Ammon's horn (tissue), 1 donor: Measurements from ENCODE around the gene SFMBT2.

Experiments used
- DNase-seq: peaks from one replicate; pipeline ENCODE4 v3.0.0-alpha.2; 2016; ENCODE audit warnings: low spot score

SFMBT2 gene

DNA sequence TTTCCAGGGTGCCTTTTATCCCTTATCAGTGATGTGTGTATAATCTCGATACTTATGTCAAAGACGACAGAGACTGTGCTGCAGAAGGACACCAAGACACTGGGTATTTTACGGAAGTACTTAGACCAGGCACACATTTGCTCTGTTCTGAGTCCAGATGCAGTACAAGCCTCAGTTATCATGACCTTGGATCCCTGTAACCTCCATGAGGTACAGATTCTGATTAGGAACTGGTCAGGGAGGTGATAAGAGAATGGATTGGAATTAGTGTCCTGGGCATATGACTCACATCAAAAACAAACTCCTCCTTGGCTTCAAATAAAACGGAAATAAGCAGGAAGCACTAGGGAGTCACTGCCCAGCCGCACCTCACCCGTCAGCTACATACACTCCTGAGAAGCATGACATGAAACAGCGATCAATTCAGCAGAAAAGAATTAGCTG is 146.5 kb downstream of the SFMBT2 start:
- DNase-seq: no peak

DNA sequence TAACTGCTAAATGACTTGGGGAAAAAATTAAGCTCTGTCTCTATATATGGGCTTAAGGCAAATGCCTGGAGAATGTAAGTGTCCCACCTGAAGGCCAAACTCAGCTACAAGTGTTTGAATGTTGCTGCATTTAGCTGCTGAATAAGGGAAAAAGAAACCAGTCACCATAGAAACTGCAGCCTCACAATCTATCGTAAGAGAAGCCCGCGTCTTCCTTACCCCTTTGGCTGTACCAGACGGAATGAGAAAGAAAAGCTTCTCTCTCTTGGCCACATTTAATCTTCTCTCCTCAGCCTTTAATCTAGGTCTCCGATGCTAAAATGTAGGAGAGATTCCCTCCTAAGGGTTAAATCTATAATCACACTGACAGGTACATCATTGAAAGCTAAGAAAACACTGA is 147.2 kb downstream of the SFMBT2 start:
- no peak for DNase-seq

DNA sequence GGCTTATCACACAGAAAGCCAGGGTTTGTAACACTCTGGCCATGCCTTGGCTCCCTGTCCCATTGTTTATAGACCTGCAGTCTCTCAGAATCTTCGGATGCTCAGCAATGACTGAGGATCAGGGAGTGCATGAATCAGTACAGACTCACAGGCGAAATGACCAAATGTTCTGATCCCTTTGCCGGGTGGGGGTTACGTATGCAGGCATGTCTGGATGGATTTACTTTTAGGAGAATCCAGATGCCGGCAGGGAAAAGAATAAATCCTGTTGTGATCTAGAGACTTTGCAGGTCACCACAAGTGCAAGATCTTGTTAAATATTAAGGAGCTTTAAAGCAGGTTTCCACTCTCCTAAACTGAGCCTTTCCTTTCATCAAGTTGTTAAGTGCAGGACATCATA is 149.5 kb downstream of the SFMBT2 start:
- no peak for DNase-seq

DNA sequence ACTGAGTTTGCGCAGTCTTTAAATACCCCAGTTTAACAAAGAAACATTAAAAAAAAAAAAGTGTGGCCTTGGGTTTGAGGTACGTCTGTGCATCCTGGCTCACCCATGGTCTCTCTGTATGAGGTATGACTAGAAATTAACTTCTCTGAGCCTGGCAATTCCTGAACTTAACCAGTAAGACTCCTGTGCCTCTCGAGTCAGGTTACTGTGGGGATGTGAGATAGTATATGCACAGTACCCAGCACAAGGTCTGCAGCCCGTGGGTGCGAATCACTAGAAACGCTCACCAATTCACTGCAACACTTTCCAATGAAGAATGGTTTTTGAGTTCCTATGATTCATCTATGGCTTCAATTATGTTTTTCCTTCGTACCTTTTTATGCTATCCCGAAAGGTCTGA is 149.9 kb downstream of the SFMBT2 start:
- DNase-seq: no peak

DNA sequence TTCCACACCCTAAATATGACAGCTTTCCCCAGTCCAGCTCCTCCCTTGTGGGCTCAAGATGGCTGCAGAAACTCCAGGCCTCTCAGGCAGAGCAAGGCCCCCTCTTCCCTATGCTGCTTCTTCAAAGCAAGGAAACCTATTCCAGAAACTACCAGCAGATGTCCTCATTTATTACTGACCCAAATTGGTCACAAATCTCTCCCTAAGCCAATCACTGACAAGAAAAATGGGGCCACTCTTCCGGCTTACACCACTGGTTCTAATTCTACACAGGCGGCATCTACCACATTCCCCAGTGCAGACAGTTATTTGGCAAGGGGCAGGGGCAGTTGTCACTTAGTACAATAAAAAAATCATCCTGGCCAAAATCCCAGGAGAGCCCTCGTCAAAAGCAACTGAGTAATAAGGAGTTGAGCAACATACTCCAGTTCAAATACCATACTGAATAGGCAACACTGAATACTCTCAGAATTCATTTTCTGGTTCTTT is 150.4 kb downstream of the SFMBT2 start:
- DNase-seq: peak; percentile 88

DNA sequence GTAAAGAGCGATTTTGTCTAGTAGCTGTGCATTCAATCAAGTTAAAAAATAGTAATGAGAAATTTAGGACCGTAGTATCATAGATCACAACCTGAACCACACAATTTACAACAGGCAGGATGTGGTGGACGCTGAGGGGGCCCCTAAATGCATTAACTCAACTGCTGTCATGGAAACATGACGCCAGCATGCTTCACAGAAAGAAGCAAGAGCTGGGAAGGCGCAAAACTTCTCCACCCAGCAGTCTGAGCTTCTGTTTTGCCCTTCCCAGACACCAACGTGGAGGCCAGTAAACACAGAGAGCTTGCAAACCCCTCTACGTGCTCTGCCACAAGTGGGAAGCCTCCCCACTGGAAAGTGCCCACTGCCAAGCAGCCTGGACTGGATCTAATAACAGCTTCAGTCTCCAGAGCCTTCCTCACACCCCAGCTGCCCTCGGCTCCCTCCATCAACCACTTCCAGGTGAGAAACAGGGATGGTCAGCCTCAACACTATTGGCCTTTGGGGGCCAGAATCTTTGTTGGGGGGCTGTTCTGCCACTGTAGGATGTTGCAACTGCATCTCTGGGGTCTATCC is 151.8 kb downstream of the SFMBT2 start:
- DNase-seq: no peak

DNA sequence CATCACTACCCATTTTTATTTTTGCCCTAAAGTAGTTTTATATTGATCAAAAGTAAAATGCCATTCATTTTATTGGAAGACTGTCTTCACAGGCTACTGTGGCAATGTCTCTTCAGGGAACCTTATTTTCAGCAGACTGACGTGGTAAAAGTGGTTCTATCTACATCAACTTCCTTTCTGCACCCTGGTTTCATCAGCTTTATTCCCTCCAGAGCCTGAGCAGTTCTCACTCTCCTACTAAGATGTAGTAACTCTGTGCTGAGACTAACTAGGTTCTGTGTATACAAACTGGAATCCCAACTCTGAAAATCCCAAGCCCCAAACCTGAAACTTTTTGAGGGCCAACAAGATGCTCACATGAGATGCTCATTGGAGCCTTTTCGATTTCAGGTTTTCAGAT is 155.3 kb downstream of the SFMBT2 start:
- DNase-seq: no peak

DNA sequence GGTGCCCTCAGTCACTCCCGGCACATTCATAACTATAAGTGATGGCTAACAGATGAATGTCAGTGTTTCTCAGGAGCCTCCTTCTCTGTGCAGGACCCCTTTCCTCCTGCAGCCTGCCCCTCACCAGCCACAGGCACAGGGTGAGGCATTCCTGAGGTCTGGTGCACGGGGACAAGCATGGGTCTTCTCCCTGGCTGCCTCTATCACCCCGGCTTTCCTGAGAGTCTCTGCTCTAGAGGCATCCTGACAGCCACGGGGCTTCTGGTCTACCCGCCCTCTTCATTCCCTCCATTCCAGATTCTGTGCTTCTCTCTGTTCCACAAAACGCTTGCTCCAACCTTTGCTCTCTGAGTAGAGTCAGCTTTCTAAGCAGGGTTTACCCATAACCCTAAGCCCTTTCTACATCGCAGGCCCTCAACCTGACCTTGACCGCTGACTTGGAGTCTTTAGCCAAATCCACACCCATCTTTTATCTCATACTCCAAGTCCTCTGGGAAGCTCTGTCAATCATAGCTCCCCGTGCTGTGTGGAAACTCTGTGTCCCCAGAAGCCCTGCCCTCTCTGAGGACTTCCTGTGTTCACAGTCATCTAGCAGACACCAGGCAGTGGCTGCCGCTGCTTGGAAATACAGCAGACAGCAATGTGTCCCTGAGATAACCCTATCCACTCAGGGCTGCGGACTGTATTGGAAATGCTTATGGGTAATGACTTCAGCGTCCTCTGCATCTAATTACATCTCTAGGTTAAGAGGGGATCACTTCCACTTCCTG is 159.0 kb downstream of the SFMBT2 start:
- DNase-seq: no peak

DNA sequence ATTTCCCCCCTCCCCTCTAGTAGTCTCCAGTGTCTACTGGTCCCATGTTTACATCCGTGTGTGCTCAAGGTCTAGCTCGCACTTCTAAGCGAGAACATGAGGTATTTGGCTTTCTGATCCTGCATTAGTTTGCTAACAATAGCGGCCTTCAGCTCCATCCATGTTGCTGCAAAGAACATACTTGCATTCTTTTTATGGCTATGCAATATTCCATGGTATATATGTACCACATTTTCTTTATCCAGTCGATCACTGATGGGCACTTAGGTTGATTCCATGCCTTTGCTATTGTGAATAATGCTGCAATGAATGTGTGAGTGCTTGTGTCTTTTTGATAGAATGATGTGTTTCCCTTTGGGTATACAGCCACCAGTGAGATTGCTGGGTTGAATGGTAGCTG is 160.6 kb downstream of the SFMBT2 start:
- no peak for DNase-seq

DNA sequence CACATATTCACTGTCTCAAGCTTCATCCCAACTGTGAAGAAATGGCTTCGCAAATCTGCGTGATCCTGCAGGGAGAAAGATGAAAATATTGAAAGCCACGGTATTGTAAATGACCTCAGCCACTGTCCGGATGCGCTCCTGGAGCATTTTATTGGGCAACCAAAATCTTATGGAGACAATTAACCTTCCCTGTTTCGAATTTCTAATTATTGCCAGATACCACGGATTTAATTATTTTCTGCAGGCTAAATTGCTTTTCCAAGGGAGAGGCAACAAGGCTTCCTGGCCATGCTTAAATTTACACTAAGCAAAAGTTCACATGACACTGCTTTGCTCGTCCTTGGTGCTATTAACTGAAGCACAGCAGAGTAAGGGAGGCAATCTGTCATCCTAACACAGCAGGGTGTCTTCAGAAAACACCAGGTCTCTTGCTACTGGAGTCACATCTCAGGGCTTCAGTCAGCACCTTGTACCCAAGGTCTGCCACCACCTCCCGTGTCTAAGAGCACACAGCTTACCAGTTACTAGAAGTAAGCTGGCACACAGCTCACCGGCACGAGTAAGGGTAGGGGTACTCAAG is 162.2 kb downstream of the SFMBT2 start:
- DNase-seq: no peak

DNA sequence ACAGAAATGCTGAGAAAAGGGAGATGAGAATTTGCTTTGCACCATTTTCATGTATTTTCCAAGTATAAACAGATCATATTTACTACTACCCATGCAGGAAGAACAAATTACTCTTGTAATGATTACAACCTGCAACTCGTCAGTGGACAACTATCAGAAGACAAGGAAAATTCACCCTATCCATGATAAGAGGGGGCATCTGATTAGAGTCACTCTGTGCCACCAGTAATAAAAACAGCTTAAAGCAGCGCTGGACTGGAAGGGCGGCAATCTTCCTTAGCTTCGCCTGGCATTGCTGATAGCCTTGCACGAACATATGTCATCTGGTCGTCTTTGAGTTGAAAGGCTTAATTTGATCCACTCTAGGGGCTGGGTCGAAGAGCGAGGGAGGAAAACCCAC is 162.7 kb downstream of the SFMBT2 start:
- no peak for DNase-seq

DNA sequence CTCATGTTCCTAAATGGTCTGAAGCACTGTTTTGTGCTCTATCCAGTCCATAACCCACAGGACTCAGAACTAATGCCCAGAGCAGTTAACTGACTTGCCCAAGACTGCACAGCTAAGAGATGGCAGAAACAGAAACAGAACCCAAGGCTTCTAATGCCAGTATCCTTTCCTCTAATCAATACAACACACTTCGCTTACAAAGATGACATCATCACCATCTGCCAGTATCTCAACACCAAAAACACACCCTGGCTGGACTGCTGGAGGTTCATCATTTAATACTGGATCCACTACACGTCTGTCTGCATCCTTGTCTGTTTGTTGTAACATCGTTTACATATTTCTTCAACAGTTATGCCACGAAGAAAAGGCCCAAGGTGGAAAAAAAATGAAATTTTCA is 165.3 kb downstream of the SFMBT2 start:
- no peak for DNase-seq

DNA sequence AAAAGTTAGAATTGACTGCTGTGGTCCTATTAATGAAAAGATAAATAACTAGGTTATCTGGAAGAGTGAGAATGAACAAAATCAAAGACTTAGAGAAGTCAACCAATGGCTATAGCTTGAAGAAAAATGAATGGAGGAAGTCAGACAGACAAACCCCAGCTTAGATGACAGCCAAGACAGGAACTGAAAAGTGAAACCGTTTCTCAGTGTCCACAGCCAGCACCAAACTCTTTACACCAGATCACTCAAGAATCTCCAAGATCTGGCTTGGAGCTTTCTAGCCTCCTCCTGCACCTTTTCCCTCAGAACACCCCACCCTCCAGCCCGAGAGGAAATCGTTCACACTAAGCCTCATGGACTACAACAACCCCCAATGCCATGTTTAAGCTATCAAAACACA is 167.0 kb downstream of the SFMBT2 start:
- DNase-seq: no peak

DNA sequence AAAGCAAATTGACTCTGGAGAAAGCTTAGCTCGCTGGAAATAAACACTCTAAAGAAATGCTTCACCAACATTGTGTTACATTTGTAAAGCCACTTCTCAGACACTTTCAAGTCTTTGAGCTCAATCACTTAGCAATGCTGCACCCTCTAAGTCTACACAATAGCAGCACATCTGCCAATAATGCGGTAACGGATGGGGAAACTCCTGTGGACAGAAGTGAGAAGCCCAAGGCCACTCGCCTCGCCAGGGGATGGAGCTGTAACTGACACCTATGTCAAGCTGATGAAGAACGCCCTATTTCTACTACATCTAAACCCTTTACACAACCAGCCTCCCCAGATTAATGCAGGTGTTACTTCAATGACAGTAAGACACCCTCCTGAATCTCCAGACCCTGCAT is 167.7 kb downstream of the SFMBT2 start:
- no peak for DNase-seq

DNA sequence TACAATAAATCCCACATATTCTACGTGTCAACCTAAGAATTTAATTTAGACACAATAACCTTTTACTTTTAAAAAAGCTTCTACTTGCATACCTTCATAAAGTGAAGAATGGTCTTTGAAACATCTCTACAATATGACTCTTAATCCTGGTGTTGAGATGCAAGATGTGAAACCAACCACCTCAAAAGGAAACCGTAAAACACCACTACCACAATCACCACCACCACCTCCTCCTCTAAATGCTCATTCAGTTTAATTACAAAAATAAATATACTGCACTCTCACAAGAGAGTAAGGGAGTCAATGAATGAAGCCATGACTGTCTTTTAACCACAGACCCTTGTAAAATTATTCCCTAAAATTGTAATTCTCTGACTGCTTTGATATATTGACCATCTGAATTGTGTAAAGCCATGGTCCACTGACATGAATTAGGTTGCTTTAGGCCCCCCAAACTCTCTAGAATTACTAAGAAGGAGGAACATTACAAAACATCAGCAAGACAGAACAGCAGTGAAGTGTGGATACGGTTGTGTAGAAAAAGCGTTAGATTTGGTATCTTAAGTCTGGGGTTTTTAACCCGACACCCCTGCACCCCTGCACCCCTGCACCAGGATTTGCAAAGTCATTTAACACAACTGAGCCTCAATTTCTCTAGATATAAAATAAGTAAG is 171.4 kb downstream of the SFMBT2 start:
- DNase-seq: no peak

DNA sequence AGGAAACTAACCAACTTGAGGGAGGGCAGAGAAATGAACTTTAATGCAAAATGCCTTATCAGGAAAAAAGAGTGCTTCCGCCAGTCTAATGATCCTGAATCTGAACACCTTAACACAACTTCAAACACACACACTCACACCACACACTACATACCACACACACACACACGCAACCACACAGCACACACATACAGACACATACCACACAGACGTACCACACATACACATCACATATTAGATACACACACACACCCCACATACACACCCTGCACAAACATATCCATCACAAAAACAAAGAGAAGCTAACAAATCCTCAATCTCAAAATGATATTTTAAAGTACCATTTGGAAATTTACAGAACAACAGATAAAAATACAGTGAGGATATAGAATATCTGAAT is 175.5 kb downstream of the SFMBT2 start:
- no peak for DNase-seq

DNA sequence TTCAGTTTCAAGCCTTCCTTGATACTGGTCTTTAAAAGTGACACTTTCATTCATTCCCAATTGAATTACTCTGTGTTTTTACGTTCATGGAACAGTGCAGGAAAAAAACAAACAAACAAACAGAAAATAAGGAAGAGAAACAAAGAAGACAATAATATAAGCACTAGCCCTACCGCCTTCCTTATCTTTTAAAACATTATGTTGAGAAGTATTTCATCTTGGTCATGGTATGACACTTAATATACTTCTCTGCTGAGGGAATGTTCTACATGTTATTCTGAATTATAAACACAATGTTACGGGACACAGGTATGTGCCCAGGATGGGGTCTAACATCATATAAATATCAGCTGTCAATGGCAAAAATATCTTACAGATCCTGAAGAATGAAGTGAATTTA is 176.7 kb downstream of the SFMBT2 start:
- no peak for DNase-seq

DNA sequence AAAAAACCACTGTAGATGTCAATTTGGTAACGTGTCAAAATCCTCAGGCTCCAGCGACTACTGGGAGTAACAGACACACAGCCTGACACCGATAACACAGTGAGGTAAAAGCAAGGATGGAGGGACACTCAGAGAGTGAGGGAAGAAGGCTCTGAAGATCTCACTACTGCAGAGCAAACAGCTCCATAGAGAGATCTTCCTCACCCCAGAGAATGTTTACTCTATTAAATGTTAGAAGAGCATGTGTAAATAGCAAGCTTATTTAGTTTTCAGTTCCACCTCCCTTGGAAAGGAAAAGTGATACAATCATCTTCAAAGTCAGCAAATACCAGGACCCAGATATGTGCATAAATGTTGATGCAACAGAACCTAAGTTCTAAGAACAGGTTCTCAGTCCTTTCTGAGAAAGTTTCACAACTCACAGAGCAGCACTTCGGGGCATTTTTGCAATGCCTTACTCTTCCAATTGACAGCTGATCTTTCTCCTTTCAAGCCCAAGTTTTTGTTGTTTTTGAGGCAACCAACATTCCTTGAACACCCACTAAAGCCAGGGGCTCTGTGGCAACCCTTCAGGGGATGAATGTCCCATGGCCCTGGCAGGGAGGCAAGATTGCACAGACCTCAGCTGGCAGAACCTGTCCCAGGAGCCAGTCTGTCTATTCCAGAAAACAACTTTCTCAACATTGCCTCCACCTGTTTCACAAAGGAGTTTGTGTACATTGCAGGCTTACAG is 177.4 kb downstream of the SFMBT2 start:
- DNase-seq: no peak

DNA sequence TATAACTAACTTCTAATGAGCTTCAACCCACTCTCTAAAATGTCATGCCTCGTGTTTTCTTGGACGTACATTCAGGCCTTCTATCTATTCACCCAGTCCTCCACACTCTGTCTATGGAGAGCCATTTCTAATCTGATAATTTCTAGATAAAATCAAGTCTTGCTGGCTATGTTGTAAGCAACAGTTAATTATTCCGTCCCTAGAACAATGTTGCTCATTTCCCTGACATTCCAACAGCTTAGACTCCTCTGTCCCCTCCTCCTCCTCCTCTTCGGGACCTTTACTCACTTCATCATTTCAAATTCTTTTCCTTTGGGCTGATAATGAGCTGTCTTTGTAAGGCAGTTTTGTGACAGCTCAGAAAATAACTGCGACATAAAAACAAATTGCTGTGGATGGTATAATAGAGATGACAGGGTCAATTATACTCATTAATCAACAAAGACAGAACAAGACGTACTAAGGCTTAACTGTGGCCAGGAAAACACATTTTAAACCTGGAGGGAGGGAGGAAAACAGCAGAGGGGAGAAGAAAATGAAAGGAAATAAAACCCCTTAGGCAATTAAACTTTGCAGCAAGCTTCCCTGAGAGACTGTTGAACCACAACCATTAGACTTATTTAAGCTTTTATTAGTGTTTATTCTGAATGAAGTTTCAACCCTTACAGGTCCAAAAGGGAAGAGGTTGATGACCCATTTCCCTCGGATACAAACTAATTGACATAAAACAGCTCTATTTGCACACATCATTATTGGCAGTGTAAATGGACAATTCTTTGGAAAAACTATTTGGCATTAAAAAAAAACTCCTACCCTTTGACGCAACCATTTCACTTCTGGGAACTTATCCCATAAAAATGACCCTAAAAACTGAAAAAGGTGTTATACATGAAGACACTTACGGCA is 179.1 kb downstream of the SFMBT2 start:
- no peak for DNase-seq

DNA sequence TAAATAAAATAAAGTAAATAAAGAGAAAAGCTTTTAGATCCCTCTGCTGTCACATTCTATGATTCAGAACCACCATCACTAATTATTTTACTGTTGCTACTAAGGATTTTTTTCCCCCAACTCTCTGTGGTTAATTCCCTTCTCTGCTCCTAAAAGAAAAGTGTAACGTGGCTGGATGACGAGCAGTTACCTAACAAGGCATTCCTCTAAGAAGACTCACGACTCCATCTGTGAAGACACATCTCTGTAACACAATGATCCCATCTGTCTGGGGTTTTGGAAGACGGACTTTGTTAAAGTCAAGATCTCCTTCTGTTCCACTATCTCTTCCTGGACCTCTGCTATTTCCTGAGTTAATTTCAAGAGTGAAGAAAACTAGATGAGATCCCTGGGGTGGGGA is 179.9 kb downstream of the SFMBT2 start:
- DNase-seq: no peak

DNA sequence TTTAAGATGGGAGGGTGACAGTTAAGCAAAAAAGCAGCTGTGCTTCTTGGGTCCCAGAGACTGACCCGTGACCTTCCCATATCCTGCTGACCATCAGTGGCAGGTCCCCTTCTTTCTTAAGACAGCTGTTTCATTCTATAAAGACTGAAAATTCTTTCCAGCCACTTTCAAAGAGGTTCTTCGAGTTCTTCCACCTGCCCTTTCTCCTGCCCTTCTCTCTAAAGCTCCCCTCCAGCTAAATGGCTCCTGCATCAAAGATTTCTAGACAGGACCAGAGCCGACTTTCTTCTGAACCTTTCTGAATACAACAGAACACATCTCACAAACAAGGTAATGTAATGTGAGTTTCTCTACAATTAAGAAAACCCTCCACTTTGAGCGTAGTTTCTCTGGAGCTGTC is 180.8 kb downstream of the SFMBT2 start:
- no peak for DNase-seq
